ENCODE results near the gene FAXDC2.

FAXDC2 gene

DNA sequence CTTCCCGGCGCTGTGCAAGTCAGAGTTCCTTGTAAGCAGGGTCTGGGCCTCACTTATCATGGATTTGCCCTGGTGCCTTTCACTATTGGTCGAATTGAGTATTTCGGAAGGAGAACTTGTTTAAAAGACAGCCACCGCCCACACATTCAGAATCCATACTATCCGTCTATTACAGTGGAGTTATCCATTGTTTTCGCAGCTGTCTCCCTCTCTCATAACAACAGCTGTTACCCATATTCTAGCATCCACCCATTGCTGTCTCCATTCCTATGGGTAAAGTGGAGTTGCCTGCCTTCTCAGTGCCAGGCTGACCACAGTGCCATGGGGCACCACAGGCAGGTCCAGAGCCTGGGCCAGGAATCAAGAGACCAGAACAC is 20.2 kb downstream of the FAXDC2 start:
- Histone ChIP-seq H3K27me3 (ENCODE audit: insufficient read depth, poor library complexity, severe bottlenecking) (no peaks in the 10 kb centered on the region), H3K4me3 (replicated peaks; ENCODE audit: insufficient read depth, low read length) (no peak overlapping the region), H3K27ac (replicated peaks) (no peak overlapping the region)
- TF ChIP-seq, protein P1, sequence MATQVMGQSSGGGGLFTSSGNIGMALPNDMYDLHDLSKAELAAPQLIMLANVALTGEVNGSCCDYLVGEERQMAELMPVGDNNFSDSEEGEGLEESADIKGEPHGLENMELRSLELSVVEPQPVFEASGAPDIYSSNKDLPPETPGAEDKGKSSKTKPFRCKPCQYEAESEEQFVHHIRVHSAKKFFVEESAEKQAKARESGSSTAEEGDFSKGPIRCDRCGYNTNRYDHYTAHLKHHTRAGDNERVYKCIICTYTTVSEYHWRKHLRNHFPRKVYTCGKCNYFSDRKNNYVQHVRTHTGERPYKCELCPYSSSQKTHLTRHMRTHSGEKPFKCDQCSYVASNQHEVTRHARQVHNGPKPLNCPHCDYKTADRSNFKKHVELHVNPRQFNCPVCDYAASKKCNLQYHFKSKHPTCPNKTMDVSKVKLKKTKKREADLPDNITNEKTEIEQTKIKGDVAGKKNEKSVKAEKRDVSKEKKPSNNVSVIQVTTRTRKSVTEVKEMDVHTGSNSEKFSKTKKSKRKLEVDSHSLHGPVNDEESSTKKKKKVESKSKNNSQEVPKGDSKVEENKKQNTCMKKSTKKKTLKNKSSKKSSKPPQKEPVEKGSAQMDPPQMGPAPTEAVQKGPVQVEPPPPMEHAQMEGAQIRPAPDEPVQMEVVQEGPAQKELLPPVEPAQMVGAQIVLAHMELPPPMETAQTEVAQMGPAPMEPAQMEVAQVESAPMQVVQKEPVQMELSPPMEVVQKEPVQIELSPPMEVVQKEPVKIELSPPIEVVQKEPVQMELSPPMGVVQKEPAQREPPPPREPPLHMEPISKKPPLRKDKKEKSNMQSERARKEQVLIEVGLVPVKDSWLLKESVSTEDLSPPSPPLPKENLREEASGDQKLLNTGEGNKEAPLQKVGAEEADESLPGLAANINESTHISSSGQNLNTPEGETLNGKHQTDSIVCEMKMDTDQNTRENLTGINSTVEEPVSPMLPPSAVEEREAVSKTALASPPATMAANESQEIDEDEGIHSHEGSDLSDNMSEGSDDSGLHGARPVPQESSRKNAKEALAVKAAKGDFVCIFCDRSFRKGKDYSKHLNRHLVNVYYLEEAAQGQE (IDR thresholded peaks at IDR 0.05; ENCODE audit: insufficient replicate concordance, low read depth): no peak
- TF ChIP-seq POLR2AphosphoS5 (IDR thresholded peaks at IDR 0.05; ENCODE audit: low read depth) (no peak), GABPA (IDR thresholded peaks at IDR 0.05; ENCODE audit: low read depth) (no peak), SPI1 (IDR thresholded peaks at IDR 0.05; ENCODE audit: borderline replicate concordance, low read depth) (no peak)
- TF ChIP-seq, protein P2, sequence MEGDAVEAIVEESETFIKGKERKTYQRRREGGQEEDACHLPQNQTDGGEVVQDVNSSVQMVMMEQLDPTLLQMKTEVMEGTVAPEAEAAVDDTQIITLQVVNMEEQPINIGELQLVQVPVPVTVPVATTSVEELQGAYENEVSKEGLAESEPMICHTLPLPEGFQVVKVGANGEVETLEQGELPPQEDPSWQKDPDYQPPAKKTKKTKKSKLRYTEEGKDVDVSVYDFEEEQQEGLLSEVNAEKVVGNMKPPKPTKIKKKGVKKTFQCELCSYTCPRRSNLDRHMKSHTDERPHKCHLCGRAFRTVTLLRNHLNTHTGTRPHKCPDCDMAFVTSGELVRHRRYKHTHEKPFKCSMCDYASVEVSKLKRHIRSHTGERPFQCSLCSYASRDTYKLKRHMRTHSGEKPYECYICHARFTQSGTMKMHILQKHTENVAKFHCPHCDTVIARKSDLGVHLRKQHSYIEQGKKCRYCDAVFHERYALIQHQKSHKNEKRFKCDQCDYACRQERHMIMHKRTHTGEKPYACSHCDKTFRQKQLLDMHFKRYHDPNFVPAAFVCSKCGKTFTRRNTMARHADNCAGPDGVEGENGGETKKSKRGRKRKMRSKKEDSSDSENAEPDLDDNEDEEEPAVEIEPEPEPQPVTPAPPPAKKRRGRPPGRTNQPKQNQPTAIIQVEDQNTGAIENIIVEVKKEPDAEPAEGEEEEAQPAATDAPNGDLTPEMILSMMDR (IDR thresholded peaks at IDR 0.05; ENCODE audit: insufficient read depth, low read length): no peak
- DNase-seq (ENCODE audit: low read depth in 1 of 2, low spot score in 1 of 2): no peak

DNA sequence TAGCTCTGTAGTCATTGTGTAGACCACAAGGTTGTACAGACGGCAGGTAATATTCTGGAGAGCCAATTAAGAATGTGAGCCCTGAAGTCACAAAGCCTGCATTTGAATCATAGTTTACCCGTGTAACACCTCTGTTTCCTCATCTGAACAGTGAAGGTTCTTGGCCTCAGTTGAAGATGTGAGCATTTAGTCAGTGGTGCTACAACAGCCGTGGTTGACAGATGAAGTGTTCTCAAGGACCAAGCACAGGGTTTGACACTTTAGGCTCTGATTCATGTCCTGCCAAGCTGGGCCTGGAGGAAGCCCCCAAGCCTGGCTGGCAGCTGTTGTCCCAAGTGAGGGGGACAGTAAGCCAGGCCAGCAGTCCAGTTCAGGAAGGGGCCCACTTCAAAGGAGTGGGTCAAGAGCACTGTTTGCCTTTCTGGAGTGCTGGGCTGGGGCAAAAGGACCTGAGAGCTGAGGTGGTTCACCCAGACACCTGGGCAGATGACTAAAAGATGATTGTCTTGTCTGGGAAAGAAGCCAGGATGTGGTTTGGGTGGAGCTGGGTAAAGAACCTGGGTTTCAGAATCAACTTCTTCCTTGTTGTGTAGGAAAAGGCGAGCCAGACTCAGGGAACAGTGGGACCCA is 20.7 kb downstream of the FAXDC2 start:
- TF ChIP-seq, protein P1 (IDR thresholded peaks at IDR 0.05; ENCODE audit: insufficient replicate concordance, low read depth): no peak
- TF ChIP-seq POLR2AphosphoS5 (IDR thresholded peaks at IDR 0.05; ENCODE audit: low read depth) (no peak), SPI1 (IDR thresholded peaks at IDR 0.05; ENCODE audit: borderline replicate concordance, low read depth) (no peak), GABPA (IDR thresholded peaks at IDR 0.05; ENCODE audit: low read depth) (no peak)
- TF ChIP-seq, protein P2 (IDR thresholded peaks at IDR 0.05; ENCODE audit: insufficient read depth, low read length): no peak
- no peaks in the 10 kb centered on the region for H3K27me3 ChIP-seq (ENCODE audit: insufficient read depth, poor library complexity, severe bottlenecking)
- no peak for DNase-seq (ENCODE audit: low read depth in 1 of 2, low spot score in 1 of 2)
- no peak overlapping the region for H3K27ac ChIP-seq (replicated peaks)
- no peak overlapping the region for H3K4me3 ChIP-seq (replicated peaks; ENCODE audit: insufficient read depth, low read length)

DNA sequence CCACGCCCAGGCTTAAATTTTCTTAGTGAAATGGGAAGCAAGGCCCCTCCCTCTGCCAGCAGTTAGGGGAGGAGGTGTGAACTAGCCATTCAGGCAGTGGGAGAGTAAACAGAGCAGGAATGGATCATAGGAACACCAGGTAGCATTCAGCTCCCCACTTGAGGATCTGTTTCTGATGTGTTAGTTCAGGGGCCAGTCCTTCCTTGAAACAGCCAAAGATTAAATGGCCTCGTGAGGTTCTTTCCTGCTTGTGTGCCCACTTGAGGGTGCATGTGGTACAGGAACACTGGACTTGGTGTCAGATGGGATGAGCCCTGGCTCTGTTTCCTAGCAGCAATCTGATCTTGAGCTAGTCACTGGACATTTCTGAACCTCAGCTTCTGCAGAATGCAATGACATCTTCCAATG is 21.2 kb downstream of the FAXDC2 start:
- H3K4me3 ChIP-seq (replicated peaks; ENCODE audit: insufficient read depth, low read length): no peak overlapping the region
- DNase-seq (ENCODE audit: low read depth in 1 of 2, low spot score in 1 of 2): no peak
- H3K27me3 ChIP-seq (ENCODE audit: insufficient read depth, poor library complexity, severe bottlenecking): no peaks in the 10 kb centered on the region

More for the DNA sequence above, 21.2 kb downstream of the FAXDC2 start:
- TF ChIP-seq GABPA (IDR thresholded peaks at IDR 0.05; ENCODE audit: low read depth): no peak
- TF ChIP-seq, protein P1 (IDR thresholded peaks at IDR 0.05; ENCODE audit: insufficient replicate concordance, low read depth): no peak
- no peak for TF ChIP-seq POLR2AphosphoS5 (IDR thresholded peaks at IDR 0.05; ENCODE audit: low read depth)
- TF ChIP-seq SPI1 (IDR thresholded peaks at IDR 0.05; ENCODE audit: borderline replicate concordance, low read depth): no peak
- TF ChIP-seq, protein P2 (IDR thresholded peaks at IDR 0.05; ENCODE audit: insufficient read depth, low read length): no peak
- no peak overlapping the region for H3K27ac ChIP-seq (replicated peaks)

All from HL-60 (cell line).